Femur (tissue), 1 donor: ENCODE results near the gene LPCAT1.
A peak's percentile ranks its signal among the peaks of the same experiment; 100 is the strongest.

Source experiments
- DNase-seq: peaks from one replicate; pipeline ENCODE4 v3.0.0-alpha.2; 2017

The LPCAT1 gene

DNA sequence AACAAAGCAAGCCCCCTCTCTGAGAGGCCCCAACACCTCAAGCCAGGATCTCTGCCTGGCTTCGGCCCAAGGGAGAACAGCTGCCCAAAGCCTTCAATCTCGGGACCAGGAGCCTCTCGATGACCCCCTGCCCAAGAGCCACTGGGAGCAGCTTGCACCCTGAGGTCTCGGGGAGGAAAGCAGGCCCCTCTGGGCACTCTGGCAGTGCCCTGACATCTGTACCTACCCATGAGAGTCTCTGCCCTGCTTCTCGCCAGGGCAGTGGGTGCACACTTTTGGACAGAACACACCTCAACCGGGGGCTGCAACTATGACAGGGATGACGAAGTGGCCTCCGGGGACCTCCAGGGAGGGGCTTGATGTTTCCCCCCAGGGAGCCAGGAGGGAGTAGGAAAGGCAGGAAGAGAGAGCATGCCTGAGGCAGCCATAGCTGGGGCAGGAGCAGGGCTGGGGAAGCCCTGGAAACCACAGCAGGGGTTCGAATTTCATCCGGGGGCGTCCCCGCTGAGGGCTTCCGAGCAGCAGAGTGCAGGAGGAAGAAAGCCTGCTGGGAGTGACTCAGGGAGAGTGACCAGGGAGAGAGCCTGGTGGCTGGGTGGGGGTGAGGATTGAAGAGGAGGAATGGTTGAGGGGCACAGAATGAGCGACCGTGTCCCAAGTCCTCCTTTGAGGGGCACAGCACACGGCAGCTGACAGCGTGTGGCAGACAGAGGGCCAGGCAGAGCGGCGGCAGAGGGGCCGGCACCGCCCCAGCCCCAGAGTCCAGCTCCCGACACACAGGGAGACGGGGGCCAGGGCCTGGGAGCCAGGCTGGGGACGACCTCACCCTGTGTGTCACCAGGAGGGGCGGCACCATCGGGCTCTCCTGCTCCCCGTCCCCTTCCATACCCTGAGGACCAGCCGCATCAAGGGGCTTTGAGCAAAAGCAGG is 1.8 kb downstream of the LPCAT1 start:
- DNase-seq: peak; percentile 67

DNA sequence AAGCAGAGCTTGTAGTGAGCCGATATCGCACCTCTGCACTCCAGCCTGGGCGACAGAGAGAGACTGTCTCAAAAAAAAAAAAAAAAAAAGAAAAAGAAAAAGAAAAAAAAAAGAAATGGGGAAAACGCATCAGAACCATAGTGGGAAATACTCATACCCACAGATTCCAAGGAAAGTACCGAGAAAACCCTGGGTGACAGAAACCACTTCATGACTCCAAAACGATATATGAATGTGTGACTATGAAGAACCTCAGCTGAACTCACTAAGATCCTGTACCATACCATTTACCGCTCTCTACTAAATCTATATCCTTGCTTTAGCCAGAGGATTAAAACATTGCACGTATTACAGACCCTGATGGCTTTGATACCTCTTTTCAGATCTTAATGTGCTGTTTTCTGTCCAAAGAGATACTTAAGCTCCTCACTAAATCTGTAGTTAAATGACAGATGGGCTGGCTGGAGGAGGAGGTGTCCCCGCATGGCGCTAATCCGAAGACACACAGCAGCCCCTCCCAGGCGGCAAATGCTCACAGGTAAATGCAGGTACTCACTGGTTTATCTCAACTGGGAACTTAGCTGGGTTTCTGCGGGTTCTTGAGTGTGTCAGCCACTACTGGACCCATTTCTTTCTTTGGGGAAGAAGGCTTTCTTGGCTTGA is 2.8 kb downstream of the LPCAT1 start:
- DNase-seq: no peak

DNA sequence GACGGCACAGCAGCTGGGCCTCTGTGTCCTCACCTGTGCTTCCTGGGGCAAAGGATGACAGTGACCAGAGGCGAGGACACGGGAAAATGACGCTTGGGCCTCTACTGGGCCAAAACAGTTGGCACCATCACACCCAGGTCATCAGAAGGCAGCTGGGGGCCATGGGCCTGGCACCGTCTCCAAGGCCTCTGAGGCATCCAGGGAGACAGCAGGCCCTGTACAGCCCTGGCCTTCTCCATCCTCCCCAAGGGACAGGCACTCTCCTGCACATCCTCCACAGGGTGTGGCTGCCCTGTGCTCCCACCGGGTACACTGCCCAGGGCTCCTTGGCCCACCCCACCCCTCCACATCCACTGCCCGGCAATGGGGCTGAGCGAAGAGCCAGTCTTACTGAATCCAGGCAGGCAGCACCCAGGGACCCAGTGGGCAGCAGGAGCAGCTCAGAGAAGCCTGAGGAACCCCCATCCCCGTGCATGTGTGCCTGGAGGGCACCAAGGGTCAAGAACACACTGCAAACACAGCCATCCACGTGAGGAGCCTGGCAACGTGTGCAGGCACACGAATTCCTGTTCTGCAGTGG is 4.0 kb downstream of the LPCAT1 start:
- peak; percentile 14 for DNase-seq

DNA sequence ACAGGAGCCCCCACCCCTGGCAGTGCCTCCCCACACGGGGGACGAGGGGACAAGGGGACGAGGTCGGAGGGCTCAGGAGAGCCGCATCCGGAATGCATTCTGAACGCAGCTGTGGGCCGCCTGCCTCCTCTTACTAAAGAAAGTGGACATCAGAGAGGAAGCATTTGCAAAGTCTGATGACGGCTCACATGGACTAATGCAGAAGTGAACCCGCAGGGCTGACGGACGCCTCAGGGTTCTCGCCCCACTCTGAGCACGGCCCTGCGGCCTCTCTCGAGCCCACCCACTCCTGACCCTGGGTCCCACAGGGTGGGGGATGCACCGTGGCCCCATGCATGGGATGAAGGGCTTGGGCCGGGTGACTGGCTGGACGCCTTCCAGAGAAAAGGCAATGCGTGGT is 5.9 kb downstream of the LPCAT1 start:
- DNase-seq: peak; percentile 20

DNA sequence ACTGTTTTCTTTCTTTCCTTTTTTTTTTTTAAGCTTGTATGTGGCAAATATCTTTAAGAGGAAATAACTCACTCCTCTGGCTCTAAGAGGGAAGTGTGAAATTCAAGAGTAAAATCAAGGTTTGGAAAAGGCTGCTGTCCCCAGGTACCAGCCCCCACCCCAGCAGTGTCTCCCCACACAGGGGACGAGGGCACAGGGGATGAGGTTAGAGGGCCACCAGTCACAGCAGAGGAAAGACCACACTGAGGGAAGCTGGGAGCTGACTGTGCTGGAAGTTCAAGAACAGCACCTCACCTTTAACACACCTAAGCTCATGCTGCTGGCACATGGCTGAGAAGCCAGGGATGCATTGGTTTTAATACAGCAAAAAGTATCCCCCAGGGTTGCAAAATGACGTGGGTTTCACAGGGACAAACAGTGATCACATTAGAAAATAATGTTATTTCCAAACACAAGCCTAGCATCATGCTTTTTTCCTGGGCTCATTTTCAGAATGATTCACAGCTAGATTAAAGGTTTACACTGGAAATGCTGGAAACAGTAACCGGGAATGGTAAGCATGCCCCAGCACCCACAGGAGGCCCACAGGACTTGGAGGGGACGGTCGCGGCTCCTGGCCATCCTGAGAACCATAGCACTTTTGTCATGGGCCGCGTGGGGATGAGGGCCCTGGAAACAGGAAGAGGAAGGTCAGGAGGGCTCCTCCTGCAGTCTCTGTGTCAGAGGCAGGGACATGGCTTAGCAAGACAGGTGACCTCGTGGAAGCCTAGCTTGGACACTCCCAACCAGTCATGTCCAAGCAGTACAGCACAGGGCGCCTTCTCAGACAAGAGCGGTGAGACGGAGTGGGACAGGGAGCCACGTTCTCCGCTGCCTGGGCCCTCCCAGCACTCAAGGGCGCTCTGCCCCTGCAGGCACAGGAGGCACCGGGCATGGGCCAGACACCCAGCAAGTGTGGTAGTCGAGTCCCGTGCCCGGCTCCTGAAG is 6.9 kb downstream of the LPCAT1 start:
- peak; percentile 19 for DNase-seq

DNA sequence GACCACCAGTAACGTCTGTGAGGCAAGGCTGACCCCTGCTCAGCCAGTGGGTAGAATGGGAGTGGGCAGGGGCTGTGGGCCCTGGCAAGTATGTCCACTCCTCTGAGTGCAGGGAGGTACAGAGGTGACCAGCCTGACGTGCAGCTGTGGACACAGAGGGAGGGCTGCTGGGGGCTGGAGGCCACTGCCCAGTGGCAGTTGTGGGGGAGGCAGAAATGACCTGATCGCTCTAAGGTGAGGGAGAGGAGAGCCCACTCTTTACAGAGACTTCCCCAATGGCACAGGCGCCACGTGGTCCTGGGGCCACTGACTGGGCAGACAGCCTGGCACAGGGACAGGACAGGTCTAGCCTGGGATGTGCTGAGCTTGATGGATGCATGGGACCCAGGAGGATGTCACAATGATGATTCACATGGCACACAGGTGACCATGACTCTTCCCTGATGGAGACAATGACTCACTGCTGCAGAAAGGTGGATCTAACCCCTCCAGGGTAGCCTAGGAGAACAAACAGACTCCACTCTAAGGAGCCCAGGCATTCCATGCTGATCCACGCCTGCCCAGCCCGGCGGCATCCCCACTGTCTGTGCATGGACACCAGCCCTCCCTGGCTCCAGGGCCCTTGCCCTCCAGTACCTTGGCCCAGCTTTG is 7.7 kb downstream of the LPCAT1 start:
- peak; percentile 15 for DNase-seq

DNA sequence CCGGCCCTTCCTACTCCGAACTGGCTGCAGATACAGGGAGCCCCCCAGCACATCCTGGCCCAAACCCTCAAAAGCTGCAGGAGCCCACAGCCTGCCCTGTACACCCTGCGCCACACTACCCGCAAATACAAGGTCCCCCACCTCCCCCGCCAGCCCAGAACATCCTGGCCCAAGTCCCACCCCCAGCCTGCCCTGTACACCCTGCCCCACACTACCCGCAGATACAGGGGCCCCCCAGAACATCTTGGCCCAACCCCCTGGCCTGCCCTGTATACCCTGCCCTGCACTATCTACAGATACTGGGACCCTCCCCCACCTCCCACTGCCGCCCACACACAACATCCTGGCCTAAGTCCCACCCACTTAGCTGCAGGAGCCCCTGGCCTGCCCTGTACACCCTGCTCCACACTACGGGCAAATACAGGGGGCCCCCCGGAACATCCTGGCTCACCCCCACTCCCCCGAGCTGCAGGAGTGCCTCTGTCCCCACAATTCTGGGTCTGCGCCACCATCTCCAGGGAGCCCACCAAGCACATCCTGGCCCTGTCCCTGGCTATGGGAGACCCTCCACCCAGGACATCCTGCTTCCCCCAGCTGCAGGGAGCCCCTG is 8.3 kb downstream of the LPCAT1 start:
- DNase-seq: peak; percentile 13

DNA sequence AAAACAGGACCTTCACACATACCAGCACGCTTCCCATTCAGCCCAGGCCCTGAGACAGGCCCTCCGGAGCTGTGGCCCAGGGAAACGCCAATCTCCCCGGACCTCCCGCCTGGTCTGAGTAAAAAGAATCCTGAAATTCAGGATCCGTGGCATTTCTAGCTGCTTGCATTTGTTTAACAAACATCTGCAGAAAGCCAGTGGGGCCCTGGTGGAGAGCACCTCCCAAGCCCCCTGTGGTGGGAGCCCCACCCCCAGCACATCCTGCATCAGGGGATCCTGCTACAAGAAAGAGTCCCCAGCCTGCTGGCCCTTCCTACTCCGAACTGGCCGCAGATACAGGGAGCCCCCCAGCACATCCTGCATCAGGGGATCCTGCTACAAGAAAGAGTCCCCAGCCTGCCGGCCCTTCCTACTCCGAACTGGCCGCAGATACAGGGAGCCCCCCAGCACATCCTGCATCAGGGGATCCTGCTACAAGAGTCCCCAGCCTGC is 8.9 kb downstream of the LPCAT1 start:
- DNase-seq: peak; percentile 12

DNA sequence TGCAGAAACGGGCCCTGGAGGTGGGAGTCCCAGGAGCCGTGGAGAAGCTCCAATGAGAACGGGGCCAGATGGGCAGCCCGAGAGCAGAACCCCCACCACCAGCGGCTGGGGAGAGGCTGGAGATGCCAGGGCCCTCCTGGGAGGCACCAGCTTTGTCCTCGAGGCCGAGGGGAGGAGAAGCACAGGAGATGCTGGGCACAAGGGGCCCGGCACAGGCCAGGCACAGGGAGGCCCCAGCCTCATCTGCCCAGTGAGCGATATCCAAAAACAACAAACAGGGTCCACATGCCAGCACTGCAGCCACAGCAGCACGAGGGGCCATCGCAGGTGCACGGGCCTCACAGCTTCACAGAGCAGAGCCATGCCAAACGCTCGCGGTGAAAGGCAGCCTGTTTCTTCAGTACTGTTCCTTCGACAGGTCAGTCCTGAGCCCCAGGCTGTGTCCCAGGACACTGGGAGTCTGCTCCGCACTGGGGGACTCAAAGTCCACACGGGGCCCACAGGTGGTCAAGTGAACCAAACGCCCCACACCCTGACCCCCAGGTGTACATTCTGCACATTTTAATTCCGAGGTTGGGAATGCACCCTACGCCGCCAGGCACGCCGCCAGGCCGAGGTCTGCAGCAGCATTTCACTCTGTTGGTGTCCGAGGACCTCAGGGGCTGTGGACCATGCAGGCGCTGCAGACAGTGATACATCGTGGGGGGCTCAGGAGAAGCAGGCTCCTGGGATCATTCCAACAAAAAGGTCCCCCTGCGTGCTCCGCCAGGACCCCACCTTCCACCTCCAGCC is 9.5 kb downstream of the LPCAT1 start:
- DNase-seq: peak; percentile 17

DNA sequence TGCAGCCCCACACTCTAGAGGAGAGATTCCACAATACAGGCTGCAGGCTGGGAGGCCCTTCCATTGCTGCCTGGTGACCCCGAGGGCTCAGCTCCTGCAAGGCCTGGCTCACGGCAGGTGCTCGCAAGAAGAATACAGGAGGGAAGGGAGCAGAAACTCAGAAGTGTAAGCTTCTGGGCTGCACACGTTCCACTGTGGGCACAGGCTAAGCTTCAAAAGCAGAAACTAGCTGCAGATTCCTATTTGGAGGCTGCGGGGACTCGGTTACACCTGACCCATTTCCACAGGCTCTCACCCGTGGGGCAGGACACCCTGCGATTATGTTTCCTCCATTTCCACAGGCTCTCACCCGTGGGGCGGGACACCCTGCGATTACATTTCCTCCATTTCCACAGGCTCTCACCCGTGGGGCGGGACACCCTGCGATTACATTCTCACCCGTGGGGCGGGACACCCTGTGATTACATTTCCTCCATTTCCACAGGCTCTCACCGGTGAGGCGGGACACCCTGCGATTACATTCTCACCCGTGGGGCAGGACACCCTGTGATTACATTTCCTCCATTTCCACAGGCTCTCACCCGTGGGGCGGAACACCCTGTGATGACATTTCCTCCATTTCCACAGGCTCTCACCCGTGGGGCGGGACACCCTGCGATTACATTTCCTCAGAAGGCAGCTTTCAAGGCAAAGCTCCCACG is 10.3 kb downstream of the LPCAT1 start:
- DNase-seq: no peak

DNA sequence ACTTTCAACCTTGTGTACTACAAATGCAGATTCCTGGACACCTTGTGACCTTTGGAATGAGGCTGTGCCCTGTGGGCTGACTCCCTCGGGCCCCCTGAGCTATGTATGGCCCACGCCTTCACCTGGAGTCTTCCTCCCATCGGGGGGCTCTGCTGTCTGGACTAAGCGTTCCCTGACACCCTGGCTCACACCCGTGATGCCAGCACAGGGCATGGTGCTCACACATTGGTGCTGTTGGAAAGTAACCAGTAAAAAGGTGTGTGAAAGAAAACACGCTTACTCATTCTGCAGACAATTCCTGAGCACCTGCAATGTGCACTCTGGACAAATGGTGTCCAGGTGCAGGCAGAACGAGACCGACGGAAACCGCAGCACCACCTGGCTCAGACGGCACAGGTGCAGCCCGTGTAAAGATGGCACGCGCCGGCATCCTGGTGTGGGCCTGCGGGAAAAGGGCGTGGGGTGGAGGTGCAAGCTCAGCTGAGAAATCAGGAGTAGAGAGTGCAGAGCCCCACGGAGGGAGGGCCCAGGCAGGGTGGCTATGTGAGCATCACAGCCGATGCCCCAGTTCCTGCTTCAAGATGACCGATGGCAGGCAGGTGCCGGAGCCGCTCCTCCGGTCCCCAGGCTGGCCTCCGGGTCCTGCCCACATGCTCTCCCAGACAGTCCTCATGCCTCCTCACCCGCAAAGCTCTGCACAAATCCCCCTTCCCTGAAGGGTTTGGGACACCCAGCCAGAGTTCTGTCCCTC is 11.0 kb downstream of the LPCAT1 start:
- DNase-seq: no peak

DNA sequence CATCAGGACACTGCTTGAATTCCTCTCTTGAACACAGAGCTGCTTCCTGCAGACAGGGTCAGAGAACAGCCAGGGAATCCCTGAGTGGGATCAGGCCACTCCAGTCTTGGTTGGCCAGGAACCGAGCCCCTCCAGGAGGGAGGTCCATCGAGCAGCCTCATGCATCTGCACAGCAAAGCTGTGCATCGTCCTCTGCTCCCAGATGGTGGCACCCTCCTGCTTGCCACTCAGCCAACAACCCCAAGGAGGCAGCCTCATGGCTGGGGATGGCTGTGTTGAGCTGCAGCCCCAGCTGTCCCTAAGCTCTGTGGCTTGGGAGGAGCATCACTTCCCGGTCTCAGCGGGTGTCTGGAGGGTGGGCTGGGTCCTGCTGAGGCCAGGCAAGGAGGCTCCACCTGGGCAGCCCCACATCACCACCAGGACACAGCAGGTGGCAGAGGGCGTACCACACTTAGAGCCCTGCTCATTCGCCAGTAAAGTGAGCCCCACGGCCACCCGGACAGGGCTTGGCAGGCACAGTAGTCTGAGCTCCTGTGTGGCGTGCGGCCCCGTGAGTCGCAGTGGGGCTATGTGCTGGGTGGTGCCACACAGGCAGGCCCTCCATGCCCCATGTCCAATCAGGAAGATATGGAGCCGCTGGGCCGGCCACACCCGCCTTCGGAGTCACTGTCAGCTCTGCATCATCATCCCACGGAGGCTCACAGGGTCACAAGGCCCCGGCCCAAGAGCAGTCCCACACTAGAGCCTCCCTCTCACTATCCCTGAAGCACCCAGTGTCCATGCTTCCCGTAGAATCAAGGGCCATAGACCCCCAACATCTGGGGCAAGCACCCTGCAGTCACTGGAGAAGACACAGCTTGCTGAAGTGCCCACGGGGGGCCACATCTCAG is 11.9 kb downstream of the LPCAT1 start:
- peak; percentile 14 for DNase-seq

DNA sequence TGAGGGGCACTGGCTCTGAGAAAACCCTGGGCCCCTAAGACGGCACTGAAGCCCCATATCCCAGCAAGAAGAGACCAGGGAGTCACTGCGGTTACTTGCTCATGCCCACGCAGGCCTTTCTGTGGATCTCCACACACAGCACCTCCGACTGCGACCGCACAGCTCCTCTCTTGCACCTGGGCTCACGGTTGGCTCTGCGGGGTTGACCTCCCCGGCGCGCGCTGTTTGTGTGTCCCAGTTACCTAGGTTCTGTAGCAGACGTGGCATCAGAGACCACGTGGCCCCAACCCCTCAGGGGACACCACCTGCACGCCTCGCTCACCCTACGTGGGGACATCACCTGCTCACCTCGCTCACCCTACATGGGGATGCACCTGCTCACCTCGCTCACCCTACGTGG is 12.7 kb downstream of the LPCAT1 start:
- no peak for DNase-seq

DNA sequence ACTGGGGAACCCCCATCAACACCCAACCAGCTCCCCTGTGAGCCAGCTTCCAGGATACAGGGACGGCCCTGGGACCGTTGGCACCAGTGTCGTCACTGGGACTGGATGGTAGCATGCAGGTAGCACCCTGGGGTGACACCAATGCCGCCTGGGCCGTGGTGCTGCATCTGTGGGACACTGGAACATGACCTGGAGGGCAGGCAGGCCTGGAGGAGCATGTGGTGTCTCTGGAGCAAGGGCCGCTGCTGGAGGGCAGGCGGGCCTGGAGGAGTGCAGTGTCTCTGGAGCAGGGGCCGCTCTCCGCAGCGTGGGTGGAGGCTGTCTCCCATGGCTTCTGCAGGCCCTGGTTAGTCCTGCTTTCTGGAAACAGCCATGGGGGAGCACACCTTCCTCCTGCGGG is 13.1 kb downstream of the LPCAT1 start:
- no peak for DNase-seq

DNA sequence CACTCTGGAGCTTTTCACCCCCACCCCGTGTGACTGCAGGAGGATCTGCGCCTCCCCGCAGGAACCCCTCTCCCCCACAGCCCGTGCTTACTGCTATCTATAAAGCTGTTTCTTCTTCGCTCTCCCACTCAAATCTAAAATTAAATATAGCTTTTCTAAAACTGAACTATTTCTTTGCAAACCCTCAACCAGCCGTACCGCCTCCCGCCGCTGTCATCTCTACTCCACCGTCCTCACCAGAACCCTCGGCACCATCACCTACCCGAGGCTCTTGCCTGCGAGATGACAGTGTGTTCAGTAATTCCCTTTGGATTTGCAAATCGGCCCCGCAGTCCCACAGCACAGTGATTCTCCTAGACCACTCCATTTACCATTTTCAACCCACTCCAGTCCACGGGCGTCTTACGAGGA is 13.6 kb downstream of the LPCAT1 start:
- no peak for DNase-seq

DNA sequence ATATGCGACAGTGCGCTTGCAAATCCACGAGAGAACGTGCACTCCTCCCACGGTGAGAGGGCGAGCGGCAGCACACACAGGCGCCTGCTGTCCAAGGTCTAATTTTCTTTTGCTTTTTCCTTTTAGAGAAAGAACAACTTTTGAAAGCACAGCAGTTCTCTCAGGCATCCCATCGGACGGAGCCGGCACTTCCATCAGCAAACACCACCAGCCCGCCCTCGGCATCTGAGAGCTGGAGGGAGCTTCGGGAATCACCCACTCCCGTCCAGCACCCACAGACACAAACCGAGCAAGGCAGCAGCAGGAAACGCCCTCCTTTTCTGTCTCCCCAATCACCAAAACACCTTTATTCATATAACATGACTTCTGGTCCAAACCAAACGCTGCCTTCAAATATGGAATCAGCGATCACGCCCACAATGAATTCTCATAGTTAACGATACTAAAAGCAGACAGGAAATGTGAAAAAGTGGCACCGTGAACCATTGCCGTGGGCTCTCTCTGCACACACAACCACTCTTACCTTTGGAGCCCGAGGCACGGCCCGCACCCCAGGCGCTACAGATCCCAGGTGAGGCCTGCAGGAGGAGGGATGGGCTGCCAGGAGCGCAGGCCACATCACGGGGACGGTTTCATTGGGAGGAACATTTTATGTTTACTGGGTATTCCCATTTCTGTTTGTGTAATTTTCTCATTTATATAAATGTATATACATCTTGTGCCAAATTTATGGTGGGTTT is 14.2 kb downstream of the LPCAT1 start:
- DNase-seq: no peak

DNA sequence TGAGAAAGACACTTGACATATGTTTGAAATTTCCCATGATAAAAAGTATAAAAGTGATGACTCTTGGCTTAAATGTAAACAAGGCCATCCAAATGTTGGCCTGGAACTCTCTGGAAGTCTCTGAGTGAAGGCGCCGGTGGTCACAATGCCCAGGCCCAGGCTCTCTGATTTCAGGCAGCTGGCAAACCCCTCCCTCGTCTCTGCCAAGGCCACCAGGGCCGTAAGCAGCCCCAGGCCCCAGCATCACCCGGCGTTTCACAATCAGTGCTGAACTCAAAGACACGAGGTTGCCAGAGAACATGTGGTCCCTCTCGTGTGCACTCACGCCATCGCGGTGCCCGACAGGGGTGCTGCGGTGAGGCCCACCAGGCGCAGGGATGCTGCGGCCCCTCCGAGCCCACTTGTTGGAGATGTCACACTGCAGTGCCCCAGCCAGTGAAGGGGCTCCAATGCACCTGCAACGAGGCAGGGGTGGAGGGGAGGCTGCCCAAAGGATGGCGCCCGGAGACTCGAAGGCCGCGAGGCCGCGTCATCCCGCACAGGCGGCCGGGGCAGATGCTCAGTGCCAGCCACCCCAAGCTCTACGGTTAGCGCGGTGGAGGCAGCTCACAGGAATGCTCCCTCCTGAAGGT is 15.0 kb downstream of the LPCAT1 start:
- peak; percentile 13 for DNase-seq
